ENCODE measurements around the gene ELOVL2.
"Not testable (repeated sequence)": the region's sequence is repeated elsewhere in the genome, so short reads cannot be mapped to it uniquely, and the experiment has no call there.

Gene ELOVL2

GRCh38 chr6:11043961-11044711 lies at the start of gene ELOVL2:
TSS of gene ELOVL2 (minus strand) at chr6:11044305. CDS start at chr6:11044230, 75 bp downstream.
- no peak for DNase-seq

- DNase-seq, result no peak
These were observed 49.2 kb upstream of the ELOVL2 start for GRCh38 chr6:11093376-11093625.

GRCh38 chr6:11092668-11093375 lies 48.7 kb upstream of the ELOVL2 start:
- DNase-seq, result no peak

GRCh38 chr6:11091141-11091540 lies 47.0 kb upstream of the ELOVL2 start:
- not testable (repeated sequence) for DNase-seq

GRCh38 chr6:11089695-11090094 lies 45.6 kb upstream of the ELOVL2 start:
- no peak for DNase-seq

GRCh38 chr6:11087141-11087812 lies 43.2 kb upstream of the ELOVL2 start:
- DNase-seq, result not testable (repeated sequence)

GRCh38 chr6:11085758-11086435 lies 41.8 kb upstream of the ELOVL2 start:
- DNase-seq, result no peak

GRCh38 chr6:11083956-11084355 lies 39.9 kb upstream of the ELOVL2 start:
- no peak for DNase-seq

- no peak for DNase-seq
These were observed 39.4 kb upstream of the ELOVL2 start for GRCh38 chr6:11083491-11083890.

GRCh38 chr6:11080296-11080695 lies 36.2 kb upstream of the ELOVL2 start:
- DNase-seq, result no peak

GRCh38 chr6:11078266-11078665 lies 34.2 kb upstream of the ELOVL2 start:
- no peak for DNase-seq

GRCh38 chr6:11076540-11076939 lies 32.4 kb upstream of the ELOVL2 start:
- DNase-seq, result no peak

- DNase-seq, result no peak
These were observed 28.0 kb upstream of the ELOVL2 start for GRCh38 chr6:11072101-11072500.

- DNase-seq, result no peak
These were observed 25.7 kb upstream of the ELOVL2 start for GRCh38 chr6:11069760-11070159.

- no peak for DNase-seq
These were observed 23.2 kb upstream of the ELOVL2 start for GRCh38 chr6:11067348-11067747.

GRCh38 chr6:11066505-11067347 lies 22.6 kb upstream of the ELOVL2 start:
- DNase-seq, result no peak

GRCh38 chr6:11065436-11066202 lies 21.5 kb upstream of the ELOVL2 start:
- no peak for DNase-seq

GRCh38 chr6:11064836-11065235 lies 20.7 kb upstream of the ELOVL2 start:
- DNase-seq, result no peak

GRCh38 chr6:11062715-11063114 lies 18.6 kb upstream of the ELOVL2 start:
- no peak for DNase-seq

GRCh38 chr6:11062083-11062482 lies 18.0 kb upstream of the ELOVL2 start:
- no peak for DNase-seq

GRCh38 chr6:11058406-11058805 lies 14.3 kb upstream of the ELOVL2 start:
- DNase-seq, result no peak

- DNase-seq, result no peak
These were observed 12.8 kb upstream of the ELOVL2 start for GRCh38 chr6:11056871-11057270.

Data from NCI-H1436 treated with DMSO at 0.1 percent for 48 hours (cell line).